ENCODE data around the gene NPAS2.

The NPAS2 gene

GRCh38 chr2:101027852-101028251, 207.9 kb downstream of the NPAS2 start:
- TF ChIP-seq CTCF (IDR thresholded peaks at IDR 0.05; ENCODE audit: low read depth, low read length) = no peak

GRCh38 chr2:101030866-101031554, 211.1 kb downstream of the NPAS2 start:
- DNase-seq (ENCODE audit: extremely low read depth, low read depth) = no peak
- TF ChIP-seq CTCF (IDR thresholded peaks at IDR 0.05; ENCODE audit: low read depth, low read length) = no peak

More at GRCh38 chr2:101027852-101028251, 207.9 kb downstream of the NPAS2 start:
- no peak for DNase-seq (ENCODE audit: extremely low read depth, low read depth)

- no peak for DNase-seq (ENCODE audit: extremely low read depth, low read depth)
- no peak for TF ChIP-seq CTCF (IDR thresholded peaks at IDR 0.05; ENCODE audit: low read depth, low read length)
Measured at GRCh38 chr2:101032084-101032776, 212.3 kb downstream of the NPAS2 start.

GRCh38 chr2:101036562-101036961, 216.6 kb downstream of the NPAS2 start:
- peak; percentile 58 for TF ChIP-seq CTCF (IDR thresholded peaks at IDR 0.05; ENCODE audit: low read depth, low read length)
- DNase-seq (ENCODE audit: extremely low read depth, low read depth) = no peak

- DNase-seq (ENCODE audit: extremely low read depth, low read depth) = no peak
- no peak for TF ChIP-seq CTCF (IDR thresholded peaks at IDR 0.05; ENCODE audit: low read depth, low read length)
Measured at GRCh38 chr2:101037161-101037755, 217.3 kb downstream of the NPAS2 start.

- no peak for DNase-seq (ENCODE audit: extremely low read depth, low read depth)
- peak; percentile 32 for TF ChIP-seq CTCF (IDR thresholded peaks at IDR 0.05; ENCODE audit: low read depth, low read length)
Measured at GRCh38 chr2:101038455-101039255, 218.7 kb downstream of the NPAS2 start.

All from AG09319 (cell line).